Activated naive CD4-positive, alpha-beta T cell treated with anti-CD3 and anti-CD28 coated beads, Interleukin-2, amount 50 U/mL, for 72 hours (primary cell): ENCODE data around the gene SCRN2. TPM values are rescaled to one million over a fixed set of nuclear protein-coding genes. Genes with fewer than 3 reads are reported as not detected.

Experiments used
- total RNA-seq, 2 donors: library from RNA; stranded (reverse); gene quantifications; one replicate each; pipeline ENCODE4 v1.2.3, GENCODE V29; 2022

SCRN2 gene
- total RNA-seq, 2 donors from 2014 or later, result 30.9 to 34.8 TPM

Other genes with a start within 250 kb of the SCRN2 start
- 100 to 1,000 TPM; 560 to 601 TPM for gene KPNB1, start 191.4 kb downstream of the SCRN2 start, total RNA-seq
- 10 to 100 TPM; 15.4 to 21.4 TPM for gene TBKBP1, start 147.1 kb downstream of the SCRN2 start, total RNA-seq
- 10 to 100 TPM; 39.6 to 73.5 TPM for gene TBX21, start 108.0 kb downstream of the SCRN2 start, total RNA-seq
- 10 to 100 TPM; 23.7 to 29.9 TPM for gene OSBPL7, start 19.5 kb downstream of the SCRN2 start, total RNA-seq
- gene MRPL10, start 9.7 kb downstream of the SCRN2 start, total RNA-seq, result 10 to 100 TPM; 68.7 to 84.1 TPM
- gene LRRC46, start 9.6 kb downstream of the SCRN2 start, total RNA-seq, result under 1 TPM; 0.46 to 0.60 TPM
- gene SP6, start 9.9 kb upstream of the SCRN2 start, total RNA-seq, result under 1 TPM; 0.16 to 0.23 TPM
- gene SP2, start 55.0 kb upstream of the SCRN2 start, total RNA-seq, result 10 to 100 TPM; 16.4 to 28.9 TPM
- gene PNPO, start 100.3 kb upstream of the SCRN2 start, total RNA-seq, result 10 to 100 TPM; 38.3 to 40.0 TPM
- not detected for gene PRR15L, start 116.6 kb upstream of the SCRN2 start, total RNA-seq
- 100 to 1,000 TPM; 185 to 221 TPM for gene CDK5RAP3, start 129.8 kb upstream of the SCRN2 start, total RNA-seq
- gene COPZ2, start 196.5 kb upstream of the SCRN2 start, total RNA-seq, result 1 to 10 TPM; 1.3 to 3.6 TPM
- gene NFE2L1, start 207.1 kb upstream of the SCRN2 start, total RNA-seq, result 10 to 100 TPM; 81.9 to 92.5 TPM